Panc1 (cell line): Measurements from ENCODE around the gene CDCA4. TPM values are rescaled to one million over a fixed set of nuclear protein-coding genes. Genes with fewer than 3 reads are reported as not detected.

ENCODE experiments used
- ATAC-seq: fragments of 200-7000 bp; cut with Tn5 transposase; 2 replicates; pipeline ENCODE4 v1.9.1; 2020; ENCODE audit warnings: mild to moderate bottlenecking, moderate library complexity
- BruUV-seq: library from RNA; stranded (reverse); fragments of 400-500 nt; replicated peaks from 2 replicates; lab custom pipeline; 2021; lab: Mats Ljungman, UMichigan
- CTCF ChIA-PET: fragments of 300-600 bp; sonication (Branson Sonifier 250); formaldehyde crosslinking; loops from one replicate; lab custom pipeline; 2022; ENCODE audit warnings: antibody characterized with exemption; lab: Charles Lee
- POLR2A ChIA-PET: fragments of 300-600 bp; sonication (Branson Sonifier 250); formaldehyde crosslinking; loops from one replicate; lab custom pipeline; 2022; ENCODE audit warnings: antibody characterized with exemption; lab: Charles Lee
- DNase-seq: peaks from one replicate; pipeline ENCODE4 v3.0.0-alpha.2; 2010; ENCODE audit warnings: low read depth, low spot score
- H3K27ac ChIP-seq: 2 replicates; pipeline ENCODE4 v1.5.1; 2011; ENCODE audit warnings: mild to moderate bottlenecking, low read length, inconsistent platforms
- H3K27me3 ChIP-seq: fragments of 200-500 bp; sonication (Bioruptor generic); 2 replicates; pipeline ENCODE4 v1.6.0; 2014; ENCODE audit warnings: low read length, inconsistent platforms; ENCODE audit not compliant: control insufficient read depth, insufficient read depth
- H3K36me3 ChIP-seq: fragments of 200-500 bp; sonication (Bioruptor generic); 2 replicates; pipeline ENCODE4 v1.5.1; 2014; ENCODE audit warnings: inconsistent platforms, mild to moderate bottlenecking, low read length, moderate library complexity; ENCODE audit not compliant: control insufficient read depth, insufficient read depth
- H3K4me1 ChIP-seq: 2 replicates; pipeline ENCODE4 v1.5.1; 2011; ENCODE audit warnings: inconsistent platforms, mild to moderate bottlenecking, low read length, moderate library complexity; ENCODE audit not compliant: control insufficient read depth, insufficient read depth
- H3K4me3 ChIP-seq, 2 experiments: 2 replicates each; pipeline ENCODE4 v1.5.1; 2011 to 2012; ENCODE audit warnings: low read depth in 2 of 2, low read length in 2 of 2, mild to moderate bottlenecking in 2 of 2, inconsistent platforms in 1 of 2, moderate library complexity in 1 of 2
- H3K9me3 ChIP-seq: fragments of 200-500 bp; sonication (Bioruptor generic); 2 replicates; pipeline ENCODE4 v1.5.1; 2014; ENCODE audit warnings: low read depth, mild to moderate bottlenecking, inconsistent platforms, low read length, moderate library complexity; ENCODE audit not compliant: control insufficient read depth, insufficient read depth
- POLR2AphosphoS5 ChIP-seq: IDR thresholded peaks from 2 replicates; pipeline ENCODE4 v1.6.1; 2012; ENCODE audit warnings: mild to moderate bottlenecking, low read depth, low read length, moderate library complexity
- SIN3A ChIP-seq: IDR thresholded peaks from 2 replicates; pipeline ENCODE4 v1.6.1; 2012; ENCODE audit warnings: low read depth, mild to moderate bottlenecking, low read length, moderate library complexity, borderline replicate concordance; ENCODE audit not compliant: insufficient read depth
- TCF7L2 ChIP-seq: IDR thresholded peaks from 2 replicates; pipeline ENCODE4 v1.6.1; 2011; ENCODE audit warnings: mild to moderate bottlenecking, low read depth, low read length, inconsistent platforms
- in situ Hi-C: cut with HindIII; loops from 2 replicates; pipeline ENCODE4 v1.10.0; 2016; ENCODE audit warnings: low sequenced_read_pairs, low pct_unique_long_range_greater_than_20kb
- intact Hi-C: fragments of 100-400 bp; cut with micrococcal nuclease; formaldehyde crosslinking; loops from one replicate; pipeline ENCODE4 v1.10.0; 2022; ENCODE audit not compliant: unreplicated experiment
- total RNA-seq: library from RNA; stranded (reverse); gene quantifications from one replicate; pipeline ENCODE4 v1.2.1, GENCODE V29; 2021; ENCODE audit not compliant: unreplicated experiment
- TF ChIP-seq, protein P1 (sequence below): fragments of 450-650 bp; IDR thresholded peaks from 2 replicates; pipeline ENCODE4 v1.5.1; 2017; ENCODE audit warnings: mild to moderate bottlenecking
- TF ChIP-seq, protein P2 (sequence below), 2 experiments: IDR thresholded peaks; 2 replicates each; pipeline ENCODE4 v1.6.1; 2011 to 2012; ENCODE audit warnings: low read depth in 2 of 2, control low read depth in 1 of 2, low read length in 1 of 2, mild to moderate bottlenecking in 1 of 2, moderate library complexity in 1 of 2; ENCODE audit not compliant: insufficient read depth in 1 of 2

The CDCA4 gene
- total RNA-seq, 1 experiment from 2014 or later, result 39.9 TPM

DNA sequence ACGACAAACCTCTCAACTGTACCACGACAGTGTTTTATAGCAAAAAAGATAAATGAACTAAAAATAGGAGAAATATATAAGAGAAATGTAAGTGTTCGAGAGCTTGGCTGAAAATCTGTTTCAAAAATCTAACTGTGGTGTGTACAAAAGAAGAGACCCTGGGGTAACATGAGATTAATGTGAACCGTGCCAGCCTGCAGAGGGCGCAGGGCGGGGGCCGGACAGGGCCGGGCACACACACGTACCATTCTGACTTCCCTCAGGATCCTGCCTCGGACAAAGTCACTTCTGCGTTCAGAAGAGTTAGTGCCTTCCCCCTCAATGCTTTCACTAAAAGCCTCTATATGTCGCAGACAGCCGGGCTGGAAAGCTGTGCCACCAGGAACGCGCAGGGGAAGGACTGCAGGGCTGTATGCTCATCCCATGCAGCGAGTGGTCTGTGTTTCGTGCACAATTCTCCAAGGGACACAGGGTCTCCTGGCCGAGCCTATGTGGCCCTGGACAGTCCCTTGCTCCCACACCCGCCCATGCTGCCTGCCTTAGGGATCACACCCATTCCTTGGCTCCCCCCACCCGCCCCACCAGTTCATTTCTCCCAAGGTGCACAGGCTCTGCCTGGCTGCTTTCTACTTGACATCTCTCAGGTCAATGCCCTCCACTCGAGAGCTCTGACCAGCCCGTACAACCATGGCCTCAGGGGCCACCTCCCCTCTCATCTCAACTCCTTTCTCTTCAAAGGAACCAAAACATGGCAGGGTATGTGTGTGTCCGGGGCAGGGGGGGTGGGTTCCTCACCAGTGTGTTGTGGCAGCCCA is 8.5 kb downstream of the CDCA4 start:
- H3K36me3 ChIP-seq, result peaks cover 9% of the 10 kb centered on the region; the same call in 1 of the 2 replicates
- H3K27me3 ChIP-seq, result no peaks in the 10 kb centered on the region
- peaks cover 50% of the 10 kb centered on the region for H3K4me1 ChIP-seq
- H3K4me3 ChIP-seq, result no peak overlapping the region
- in situ Hi-C loops (no loop called here), intact Hi-C loops (loop anchor here (2.0 kb wide), 1 partner anchor 32 kb away; no protein-coding TSS in a partner anchor)
- DNase-seq (no peak), ATAC-seq (peak; percentile 76)
- peak overlapping the region; percentile 61 for H3K27ac ChIP-seq
- POLR2A ChIA-PET, result no interaction called here
- CTCF ChIA-PET, result interaction anchor here (0.6 to 1.3 kb wide), 4 partner anchors 25 to 1686 kb away, joined by 3 to 13 read pairs (median 4); no protein-coding TSS in a partner anchor
- TF ChIP-seq SIN3A (no peak), TCF7L2 (no peak), POLR2AphosphoS5 (0 out of 2 replicates have a peak, but pooled peaks have one; percentile 25)
- TF ChIP-seq, protein P1, sequence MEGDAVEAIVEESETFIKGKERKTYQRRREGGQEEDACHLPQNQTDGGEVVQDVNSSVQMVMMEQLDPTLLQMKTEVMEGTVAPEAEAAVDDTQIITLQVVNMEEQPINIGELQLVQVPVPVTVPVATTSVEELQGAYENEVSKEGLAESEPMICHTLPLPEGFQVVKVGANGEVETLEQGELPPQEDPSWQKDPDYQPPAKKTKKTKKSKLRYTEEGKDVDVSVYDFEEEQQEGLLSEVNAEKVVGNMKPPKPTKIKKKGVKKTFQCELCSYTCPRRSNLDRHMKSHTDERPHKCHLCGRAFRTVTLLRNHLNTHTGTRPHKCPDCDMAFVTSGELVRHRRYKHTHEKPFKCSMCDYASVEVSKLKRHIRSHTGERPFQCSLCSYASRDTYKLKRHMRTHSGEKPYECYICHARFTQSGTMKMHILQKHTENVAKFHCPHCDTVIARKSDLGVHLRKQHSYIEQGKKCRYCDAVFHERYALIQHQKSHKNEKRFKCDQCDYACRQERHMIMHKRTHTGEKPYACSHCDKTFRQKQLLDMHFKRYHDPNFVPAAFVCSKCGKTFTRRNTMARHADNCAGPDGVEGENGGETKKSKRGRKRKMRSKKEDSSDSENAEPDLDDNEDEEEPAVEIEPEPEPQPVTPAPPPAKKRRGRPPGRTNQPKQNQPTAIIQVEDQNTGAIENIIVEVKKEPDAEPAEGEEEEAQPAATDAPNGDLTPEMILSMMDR, result peak; percentile 86
- TF ChIP-seq, protein P2, sequence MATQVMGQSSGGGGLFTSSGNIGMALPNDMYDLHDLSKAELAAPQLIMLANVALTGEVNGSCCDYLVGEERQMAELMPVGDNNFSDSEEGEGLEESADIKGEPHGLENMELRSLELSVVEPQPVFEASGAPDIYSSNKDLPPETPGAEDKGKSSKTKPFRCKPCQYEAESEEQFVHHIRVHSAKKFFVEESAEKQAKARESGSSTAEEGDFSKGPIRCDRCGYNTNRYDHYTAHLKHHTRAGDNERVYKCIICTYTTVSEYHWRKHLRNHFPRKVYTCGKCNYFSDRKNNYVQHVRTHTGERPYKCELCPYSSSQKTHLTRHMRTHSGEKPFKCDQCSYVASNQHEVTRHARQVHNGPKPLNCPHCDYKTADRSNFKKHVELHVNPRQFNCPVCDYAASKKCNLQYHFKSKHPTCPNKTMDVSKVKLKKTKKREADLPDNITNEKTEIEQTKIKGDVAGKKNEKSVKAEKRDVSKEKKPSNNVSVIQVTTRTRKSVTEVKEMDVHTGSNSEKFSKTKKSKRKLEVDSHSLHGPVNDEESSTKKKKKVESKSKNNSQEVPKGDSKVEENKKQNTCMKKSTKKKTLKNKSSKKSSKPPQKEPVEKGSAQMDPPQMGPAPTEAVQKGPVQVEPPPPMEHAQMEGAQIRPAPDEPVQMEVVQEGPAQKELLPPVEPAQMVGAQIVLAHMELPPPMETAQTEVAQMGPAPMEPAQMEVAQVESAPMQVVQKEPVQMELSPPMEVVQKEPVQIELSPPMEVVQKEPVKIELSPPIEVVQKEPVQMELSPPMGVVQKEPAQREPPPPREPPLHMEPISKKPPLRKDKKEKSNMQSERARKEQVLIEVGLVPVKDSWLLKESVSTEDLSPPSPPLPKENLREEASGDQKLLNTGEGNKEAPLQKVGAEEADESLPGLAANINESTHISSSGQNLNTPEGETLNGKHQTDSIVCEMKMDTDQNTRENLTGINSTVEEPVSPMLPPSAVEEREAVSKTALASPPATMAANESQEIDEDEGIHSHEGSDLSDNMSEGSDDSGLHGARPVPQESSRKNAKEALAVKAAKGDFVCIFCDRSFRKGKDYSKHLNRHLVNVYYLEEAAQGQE (IDR thresholded peaks at IDR 0.05; ENCODE audit: insufficient read depth in 1 of 2, low read depth in 2 of 2, low read length in 1 of 2), result no peak
- no peaks in the 10 kb centered on the region for H3K9me3 ChIP-seq
- no TSS peak for BruUV-seq

DNA sequence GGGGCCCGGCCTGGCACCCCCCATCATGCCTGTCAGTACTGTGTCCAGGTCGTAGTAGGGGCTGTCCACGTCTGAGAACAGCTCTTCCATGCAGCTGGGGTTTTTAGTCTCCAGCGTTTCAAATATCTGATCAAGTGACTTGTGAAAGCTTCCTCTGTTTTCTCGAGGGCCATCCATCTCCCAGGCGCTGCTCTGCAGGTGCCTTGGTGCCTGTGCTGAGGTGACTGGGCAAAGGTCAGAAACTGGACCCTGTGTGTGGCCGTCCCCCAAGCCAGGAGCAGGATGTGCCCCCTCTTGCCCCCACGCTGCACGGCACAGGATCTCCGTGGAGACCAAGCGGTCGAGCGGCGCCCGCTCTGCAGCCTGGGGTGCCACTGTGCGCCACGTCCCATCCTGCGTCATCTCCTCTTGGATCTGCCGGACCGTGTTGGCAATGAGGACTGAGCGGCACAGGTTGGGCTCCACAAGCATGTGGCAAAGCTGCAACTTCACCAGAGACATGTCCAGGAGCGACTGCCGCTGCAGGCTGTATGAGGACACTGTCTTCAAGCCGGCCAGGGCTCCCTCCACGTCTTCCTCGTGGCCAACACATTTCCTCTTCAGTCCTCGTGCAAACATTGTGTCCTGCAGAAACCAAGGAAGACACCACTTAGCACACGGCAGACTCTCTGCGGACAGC is 9.4 kb downstream of the CDCA4 start:
- Histone ChIP-seq H3K4me3 (no peak overlapping the region), H3K36me3 (peaks cover 9% of the 10 kb centered on the region; the same call in 1 of the 2 replicates), H3K27me3 (no peaks in the 10 kb centered on the region), H3K27ac (peak overlapping the region; percentile 61), H3K4me1 (peaks cover 44% of the 10 kb centered on the region), H3K9me3 (no peaks in the 10 kb centered on the region)
- CTCF ChIA-PET, result no interaction called here
- in situ Hi-C loops (no loop called here), intact Hi-C loops (no loop called here)
- no TSS peak for BruUV-seq
- no peak for DNase-seq
- POLR2A ChIA-PET, result no interaction called here
- no peak for ATAC-seq
- TF ChIP-seq POLR2AphosphoS5, result no peak
- TF ChIP-seq, protein P2 (IDR thresholded peaks at IDR 0.05; ENCODE audit: insufficient read depth in 1 of 2, low read depth in 2 of 2, low read length in 1 of 2), result no peak
- TF ChIP-seq TCF7L2, result no peak
- no peak for TF ChIP-seq SIN3A
- TF ChIP-seq, protein P1, result no peak
